IPS-15b (cell line): Measurements from ENCODE around the gene MAST3.

ENCODE experiments used
- H3K27me3 ChIP-seq: one replicate; pipeline ENCODE4 v1.6.1; 2013; ENCODE audit warnings: low read length; ENCODE audit not compliant: control insufficient read depth, insufficient read depth
- H3K36me3 ChIP-seq: one replicate; pipeline ENCODE4 v1.6.1; 2013; ENCODE audit warnings: low read length; ENCODE audit not compliant: control insufficient read depth, insufficient read depth
- H3K4me1 ChIP-seq: one replicate; pipeline ENCODE4 v1.6.1; 2013; ENCODE audit warnings: mild to moderate bottlenecking, low read length; ENCODE audit not compliant: control insufficient read depth, insufficient read depth
- H3K4me3 ChIP-seq: one replicate; pipeline ENCODE4 v1.5.1; 2013; ENCODE audit warnings: low read depth, low read length
- H3K9ac ChIP-seq: one replicate; pipeline ENCODE4 v1.6.1; 2013; ENCODE audit warnings: low read depth, mild to moderate bottlenecking, low read length
- H3K9me3 ChIP-seq: one replicate; pipeline ENCODE4 v1.6.1; 2013; ENCODE audit warnings: mild to moderate bottlenecking, low read length; ENCODE audit not compliant: control insufficient read depth, insufficient read depth

The MAST3 gene

GRCh38 chr19:18185538-18185937, 88.0 kb downstream of the MAST3 start:
- Histone ChIP-seq H3K36me3 (no peaks in the 10 kb centered on the region), H3K27me3 (no peaks in the 10 kb centered on the region), H3K9me3 (no peaks in the 10 kb centered on the region), H3K9ac (no peak overlapping the region), H3K4me3 (no peak overlapping the region), H3K4me1 (peaks cover 6% of the 10 kb centered on the region)

- Histone ChIP-seq H3K4me3 (no peak overlapping the region), H3K27me3 (no peaks in the 10 kb centered on the region), H3K9ac (no peak overlapping the region), H3K36me3 (peaks cover 4% of the 10 kb centered on the region), H3K4me1 (peaks cover 9% of the 10 kb centered on the region), H3K9me3 (no peaks in the 10 kb centered on the region)
Measured at GRCh38 chr19:18190278-18190677, 92.7 kb downstream of the MAST3 start.

DNA sequence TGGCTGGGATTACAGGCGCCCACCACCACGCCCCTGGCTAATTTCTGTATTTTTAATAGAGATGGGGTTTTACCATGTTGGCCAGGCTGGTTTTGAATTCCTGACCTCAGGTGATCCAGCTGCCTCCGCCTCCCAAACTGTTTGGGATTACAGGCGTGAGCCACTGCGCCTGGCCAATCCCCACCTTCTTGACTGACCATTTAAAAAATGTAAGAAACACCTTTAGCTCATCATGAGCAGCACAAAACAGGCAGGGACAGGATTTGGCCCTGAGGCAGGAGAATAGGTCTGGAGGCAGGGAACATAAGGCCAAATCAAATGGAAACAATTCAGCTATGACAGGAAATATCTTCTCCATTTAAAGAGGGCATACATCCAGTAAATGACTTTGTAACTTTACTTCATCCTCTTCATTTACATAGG, 94.1 kb downstream of the MAST3 start:
- H3K4me3 ChIP-seq: peak overlapping the region; percentile 67
- H3K9me3 ChIP-seq: no peaks in the 10 kb centered on the region
- H3K4me1 ChIP-seq: peaks cover 4% of the 10 kb centered on the region
- no peak overlapping the region for H3K9ac ChIP-seq
- no peaks in the 10 kb centered on the region for H3K27me3 ChIP-seq
- peaks cover 12% of the 10 kb centered on the region for H3K36me3 ChIP-seq

DNA sequence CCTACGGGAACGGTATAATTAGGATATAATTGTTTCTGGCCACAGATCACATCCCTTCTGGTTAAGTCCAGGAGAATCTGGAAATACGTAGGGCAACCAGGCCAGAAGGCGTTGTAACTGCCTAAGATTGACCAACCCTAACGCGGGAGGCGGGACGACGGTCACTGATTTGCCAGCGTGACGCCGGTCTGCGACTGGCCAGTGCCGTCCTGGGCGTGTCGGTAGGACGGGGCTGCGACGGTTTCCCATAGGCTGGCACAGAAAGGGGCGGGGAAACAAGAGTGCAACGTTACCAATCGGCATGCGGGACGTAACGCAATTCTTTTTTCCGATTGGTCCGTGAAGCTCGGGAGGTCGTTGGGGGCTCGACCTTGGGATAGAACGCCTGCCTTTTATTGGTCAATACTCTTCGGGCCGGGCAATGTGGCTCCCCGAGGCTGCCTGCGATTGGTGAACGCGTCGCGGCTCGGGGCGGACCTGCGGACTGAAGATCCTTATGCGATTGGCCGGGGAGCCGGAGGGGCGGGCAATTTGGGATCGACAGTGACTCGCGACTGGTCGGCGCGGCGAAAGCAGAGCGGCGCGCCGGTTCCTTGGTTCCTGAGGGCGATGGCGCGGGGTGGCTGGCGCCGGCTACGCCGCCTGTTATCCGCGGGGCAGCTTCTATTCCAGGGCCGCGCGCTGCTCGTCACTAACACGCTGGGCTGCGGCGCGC, 95.3 kb downstream of the MAST3 start, which contains the start of gene MPV17L2:
MPV17L2 (plus strand) TSS at position 546 of the 715 bp plus-strand sequence; CDS start at position 610, 64 bp downstream.
- Histone ChIP-seq H3K4me1 (peaks cover 4% of the 10 kb centered on the region), H3K4me3 (peak within 1 kb of the TSS; percentile 88), H3K9ac (peak within 1 kb of the TSS; percentile 41), H3K27me3 (no peaks in the 10 kb centered on the region), H3K36me3 (peaks cover 17% of the 10 kb centered on the region), H3K9me3 (no peaks in the 10 kb centered on the region)

DNA sequence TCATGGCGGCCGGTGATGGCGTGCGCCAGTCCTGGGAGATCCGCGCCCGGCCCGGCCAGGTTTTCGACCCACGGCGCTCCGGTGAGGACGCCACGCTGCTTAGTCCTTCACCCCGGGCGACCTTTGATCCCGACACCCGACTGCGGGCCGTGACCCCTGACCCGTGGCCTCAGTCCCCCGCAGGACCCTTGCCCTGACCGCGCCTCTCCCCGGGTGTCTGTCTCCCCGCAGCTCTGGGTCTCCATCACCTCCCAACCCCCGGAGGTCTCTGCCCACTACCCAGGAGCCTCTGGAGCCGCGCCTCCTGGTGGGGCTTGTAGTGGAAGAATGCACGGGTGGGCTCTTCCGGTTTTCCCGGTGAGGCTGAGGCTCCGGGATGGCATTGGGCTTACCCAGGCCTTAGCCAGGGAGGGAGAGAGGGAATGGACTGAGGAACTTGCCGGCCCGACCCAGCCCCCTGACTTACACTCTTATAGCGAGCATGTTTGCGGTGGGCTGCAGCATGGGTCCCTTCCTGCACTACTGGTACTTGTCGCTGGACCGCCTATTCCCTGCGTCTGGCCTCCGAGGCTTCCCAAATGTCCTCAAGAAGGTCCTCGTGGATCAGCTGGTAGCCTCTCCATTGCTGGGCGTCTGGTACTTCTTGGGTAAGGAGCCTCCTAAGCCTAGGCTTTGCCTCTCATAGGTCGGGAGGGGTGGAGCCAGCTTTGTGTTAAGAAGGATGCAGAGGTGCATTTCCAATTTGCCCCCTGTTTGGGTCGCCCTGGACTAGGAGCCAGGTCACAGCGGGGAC, 96.0 kb downstream of the MAST3 start:
- Histone ChIP-seq H3K9me3 (no peaks in the 10 kb centered on the region), H3K4me3 (peak overlapping the region; percentile 88), H3K27me3 (no peaks in the 10 kb centered on the region), H3K36me3 (peaks cover 25% of the 10 kb centered on the region), H3K9ac (peak overlapping the region; percentile 12), H3K4me1 (peaks cover 4% of the 10 kb centered on the region)

DNA sequence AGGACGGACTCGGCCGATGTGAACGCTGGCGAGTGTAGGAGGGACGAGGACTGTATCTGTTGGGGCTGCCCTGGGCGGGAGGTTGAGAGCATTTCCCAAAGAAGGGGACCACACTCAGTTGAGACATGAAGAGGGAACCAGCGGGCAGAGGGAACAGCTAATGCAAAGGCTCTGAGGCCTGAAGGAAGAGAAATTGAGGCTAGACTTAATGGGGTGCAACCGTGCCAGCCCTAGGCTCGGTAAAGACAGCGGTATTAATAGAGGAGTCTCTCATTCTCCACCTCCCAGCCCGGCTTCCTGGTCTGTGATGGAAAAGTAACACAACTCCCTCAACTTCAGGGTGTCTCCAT, 96.6 kb downstream of the MAST3 start:
- H3K9me3 ChIP-seq: no peaks in the 10 kb centered on the region
- no peak overlapping the region for H3K9ac ChIP-seq
- peaks cover 27% of the 10 kb centered on the region for H3K36me3 ChIP-seq
- H3K4me1 ChIP-seq: peaks cover 4% of the 10 kb centered on the region
- H3K4me3 ChIP-seq: peak overlapping the region; percentile 88
- no peaks in the 10 kb centered on the region for H3K27me3 ChIP-seq

DNA sequence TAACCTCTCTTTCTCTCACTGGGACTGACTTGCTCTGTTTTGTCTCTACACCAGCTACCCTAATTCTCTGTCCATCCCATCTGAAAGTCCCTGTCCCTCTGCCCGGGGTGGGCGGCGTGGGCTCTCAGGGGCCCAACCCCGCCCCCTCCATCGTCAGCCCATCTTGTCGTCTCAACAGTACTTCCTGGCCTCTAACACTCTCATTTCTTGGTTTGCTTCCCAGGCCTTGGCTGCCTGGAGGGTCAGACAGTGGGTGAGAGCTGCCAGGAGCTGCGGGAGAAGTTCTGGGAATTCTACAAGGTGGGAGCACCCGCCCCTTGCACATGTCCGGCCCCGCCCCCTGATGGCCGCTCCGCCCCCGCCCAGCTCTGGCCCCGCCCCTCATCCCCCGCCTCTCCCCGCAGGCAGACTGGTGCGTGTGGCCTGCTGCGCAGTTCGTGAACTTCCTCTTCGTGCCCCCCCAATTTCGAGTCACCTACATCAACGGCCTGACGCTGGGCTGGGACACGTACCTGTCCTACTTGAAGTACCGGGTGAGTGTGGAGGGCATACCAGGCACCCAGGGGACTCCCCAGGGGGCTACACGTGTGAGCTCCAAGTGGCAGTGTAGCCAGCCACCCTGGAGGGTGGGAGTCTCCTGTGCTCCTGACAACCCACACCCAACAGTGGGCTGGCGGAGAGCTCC, 97.1 kb downstream of the MAST3 start:
- Histone ChIP-seq H3K4me1 (peaks cover 4% of the 10 kb centered on the region), H3K9ac (peak overlapping the region; percentile 24), H3K36me3 (peaks cover 27% of the 10 kb centered on the region), H3K27me3 (no peaks in the 10 kb centered on the region), H3K9me3 (no peaks in the 10 kb centered on the region), H3K4me3 (peak overlapping the region; percentile 88)

- Histone ChIP-seq H3K36me3 (peaks cover 32% of the 10 kb centered on the region), H3K27me3 (no peaks in the 10 kb centered on the region), H3K4me3 (no peak overlapping the region), H3K4me1 (peaks cover 4% of the 10 kb centered on the region), H3K9ac (no peak overlapping the region), H3K9me3 (no peaks in the 10 kb centered on the region)
Measured at GRCh38 chr19:18196511-18196845, 98.9 kb downstream of the MAST3 start.

- H3K4me1 ChIP-seq: peaks cover 4% of the 10 kb centered on the region
- no peak overlapping the region for H3K4me3 ChIP-seq
- peaks cover 32% of the 10 kb centered on the region for H3K36me3 ChIP-seq
- H3K9me3 ChIP-seq: no peaks in the 10 kb centered on the region
- no peaks in the 10 kb centered on the region for H3K27me3 ChIP-seq
- H3K9ac ChIP-seq: no peak overlapping the region
Measured at GRCh38 chr19:18197306-18197705, 99.7 kb downstream of the MAST3 start.

DNA sequence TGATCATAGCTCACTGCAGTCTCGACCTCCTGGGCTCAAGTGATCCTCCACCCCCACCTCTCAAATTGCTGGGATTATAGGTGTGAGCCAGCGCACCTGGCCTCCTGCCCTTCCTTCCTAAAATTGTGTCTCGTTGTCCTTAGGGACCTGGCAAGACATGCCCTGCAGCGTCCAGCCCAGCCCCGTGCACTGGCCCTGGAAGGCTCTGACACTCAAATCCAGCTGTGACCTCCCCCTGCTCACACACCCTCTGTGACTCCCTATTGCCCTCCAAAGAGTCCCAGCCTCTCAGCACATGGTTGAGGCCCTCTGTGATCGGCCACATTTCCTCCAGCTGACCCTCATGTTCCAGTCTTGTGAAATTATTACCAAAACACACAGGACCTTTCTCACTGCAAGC, 100.4 kb downstream of the MAST3 start:
- peaks cover 32% of the 10 kb centered on the region for H3K36me3 ChIP-seq
- no peaks in the 10 kb centered on the region for H3K27me3 ChIP-seq
- H3K9ac ChIP-seq: no peak overlapping the region
- no peaks in the 10 kb centered on the region for H3K9me3 ChIP-seq
- H3K4me3 ChIP-seq: no peak overlapping the region
- peaks cover 4% of the 10 kb centered on the region for H3K4me1 ChIP-seq

GRCh38 chr19:18198374-18198773, 100.8 kb downstream of the MAST3 start:
- no peaks in the 10 kb centered on the region for H3K9me3 ChIP-seq

More at GRCh38 chr19:18198374-18198773, 100.8 kb downstream of the MAST3 start:
- H3K36me3 ChIP-seq: peaks cover 32% of the 10 kb centered on the region
- no peaks in the 10 kb centered on the region for H3K27me3 ChIP-seq
- no peak overlapping the region for H3K9ac ChIP-seq
- no peak overlapping the region for H3K4me3 ChIP-seq
- H3K4me1 ChIP-seq: peaks cover 4% of the 10 kb centered on the region
